Kidney (tissue), 14 donors: ENCODE measurements around the gene RNF212. TPM values are rescaled to one million over a fixed set of nuclear protein-coding genes. Genes with fewer than 3 reads are reported as not detected.

ENCODE experiments used
- DNase-seq, 5 donors: peaks; one replicate each; pipeline ENCODE4 v3.0.0-alpha.2; 2013 to 2020
- FAIRE-seq: peaks from 2 replicates; lab custom pipeline; 2012; peaks lifted over from hg19 to GRCh38; lab: Jason Lieb, UNC
- H3K27ac ChIP-seq, 2 donors: one replicate each; pipeline ENCODE4 v1.7.0; 2013; ENCODE audit warnings: low read depth in 2 of 2, low read length in 2 of 2, inconsistent platforms in 1 of 2
- H3K27me3 ChIP-seq: one replicate; pipeline ENCODE4 v1.7.1; 2013; ENCODE audit warnings: low read length, inconsistent platforms; ENCODE audit not compliant: control insufficient read depth, insufficient read depth
- H3K36me3 ChIP-seq, 3 donors: one replicate each; pipeline versions ENCODE4 v1.7.0 to v1.7.1; 2013; ENCODE audit warnings: low read length in 3 of 3, control low read depth in 1 of 3, inconsistent platforms in 1 of 3; ENCODE audit not compliant: insufficient read depth in 3 of 3, control insufficient read depth in 2 of 3
- H3K4me1 ChIP-seq, 3 donors: one replicate each; pipeline versions ENCODE4 v1.7.0 to v1.7.1; 2013; ENCODE audit warnings: low read length in 3 of 3, inconsistent platforms in 1 of 3, low read depth in 1 of 3; ENCODE audit not compliant: control insufficient read depth in 2 of 3, insufficient read depth in 2 of 3
- H3K4me3 ChIP-seq, 3 donors: one replicate each; pipeline versions ENCODE4 v1.7.0 to v1.8.1; 2013; ENCODE audit warnings: low read length in 3 of 3, control low read depth in 1 of 3, inconsistent platforms in 1 of 3
- H3K9ac ChIP-seq, 3 donors: one replicate each; pipeline versions ENCODE4 v1.7.0 to v1.7.1; 2013; ENCODE audit warnings: low read length in 3 of 3, control low read depth in 1 of 3, inconsistent platforms in 1 of 3
- H3K9me3 ChIP-seq, 3 donors: one replicate each; pipeline versions ENCODE4 v1.7.0 to v1.7.1; 2013; ENCODE audit warnings: low read length in 3 of 3, control low read depth in 1 of 3, inconsistent platforms in 1 of 3; ENCODE audit not compliant: control insufficient read depth in 2 of 3, insufficient read depth in 1 of 3
- intact Hi-C: fragments of 100-400 bp; cut with DNase I; formaldehyde crosslinking; loops from one replicate; pipeline ENCODE4 v1.11.1; 2022
- polyA plus RNA-seq: library from polyadenylated mRNA; stranded (reverse); fragments of 350-450 nt; fragmentation: Illumina TruSeq; extraction: RNeasy Lipid Tissue Mini Kit (QIAGEN cat#74804); gene quantifications from one replicate; pipeline ENCODE4 v1.2.3, GENCODE V29; 2014; ENCODE audit warnings: low read depth, low replicate concordance; ENCODE audit not compliant: insufficient read depth
- total RNA-seq: library from RNA; stranded (reverse); fragmentation: NEBNext Ultra II Directional; extraction: Animal tissue kit (Norgen Biotek cat#: 25700); gene quantifications from one replicate; pipeline ENCODE4 v1.2.1, GENCODE V29; 2021
- TF ChIP-seq, protein P1 (sequence below): IDR thresholded peaks from 3 replicates; pipeline ENCODE4 v1.5.1; 2012; ENCODE audit warnings: mild to moderate bottlenecking, moderate library complexity, borderline replicate concordance; ENCODE audit not compliant: insufficient read depth; ENCODE audit errors: extremely low read depth
- donor health status: control.
- donor health status: control.
- donor health status: control.
- donor health status: control.
- donor health status: control.
- donor health status: DM: yes; HTN: yes; CAD: no.
- donor health status: Normal renal cell carcinoma (clear cell type).

Gene RNF212
- total and polyA plus RNA-seq, 2 donors from 2014 or later, result 5.3 to 20.8 TPM

DNA sequence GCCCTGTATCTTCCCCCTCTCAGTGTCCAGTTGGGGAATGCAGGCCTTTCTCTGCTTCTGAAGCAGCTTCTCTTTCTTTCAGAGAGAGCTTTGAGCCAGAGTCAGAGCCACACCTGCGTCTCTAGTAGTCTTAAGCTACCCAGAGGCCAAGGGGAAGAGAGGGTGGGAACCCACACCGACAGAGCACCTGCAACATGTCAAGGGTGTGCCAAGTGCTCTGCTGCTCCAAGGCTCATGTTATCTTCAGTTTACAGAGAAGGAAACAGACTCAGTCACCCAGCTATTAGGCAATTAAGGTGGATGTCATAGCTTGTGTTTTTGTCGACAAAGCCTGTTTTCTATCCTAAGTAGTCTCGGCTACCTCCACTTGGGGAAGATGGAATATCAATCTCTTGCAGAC, 22.7 kb upstream of the RNF212 start:
- H3K4me3 ChIP-seq, result no peak overlapping the region
- TF ChIP-seq, protein P1, sequence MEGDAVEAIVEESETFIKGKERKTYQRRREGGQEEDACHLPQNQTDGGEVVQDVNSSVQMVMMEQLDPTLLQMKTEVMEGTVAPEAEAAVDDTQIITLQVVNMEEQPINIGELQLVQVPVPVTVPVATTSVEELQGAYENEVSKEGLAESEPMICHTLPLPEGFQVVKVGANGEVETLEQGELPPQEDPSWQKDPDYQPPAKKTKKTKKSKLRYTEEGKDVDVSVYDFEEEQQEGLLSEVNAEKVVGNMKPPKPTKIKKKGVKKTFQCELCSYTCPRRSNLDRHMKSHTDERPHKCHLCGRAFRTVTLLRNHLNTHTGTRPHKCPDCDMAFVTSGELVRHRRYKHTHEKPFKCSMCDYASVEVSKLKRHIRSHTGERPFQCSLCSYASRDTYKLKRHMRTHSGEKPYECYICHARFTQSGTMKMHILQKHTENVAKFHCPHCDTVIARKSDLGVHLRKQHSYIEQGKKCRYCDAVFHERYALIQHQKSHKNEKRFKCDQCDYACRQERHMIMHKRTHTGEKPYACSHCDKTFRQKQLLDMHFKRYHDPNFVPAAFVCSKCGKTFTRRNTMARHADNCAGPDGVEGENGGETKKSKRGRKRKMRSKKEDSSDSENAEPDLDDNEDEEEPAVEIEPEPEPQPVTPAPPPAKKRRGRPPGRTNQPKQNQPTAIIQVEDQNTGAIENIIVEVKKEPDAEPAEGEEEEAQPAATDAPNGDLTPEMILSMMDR, result no peak
- H3K36me3 ChIP-seq, result no peaks in the 10 kb centered on the region
- H3K9me3 ChIP-seq, result no peaks in the 10 kb centered on the region
- H3K27ac ChIP-seq, result no peak overlapping the region
- H3K9ac ChIP-seq, result no peak overlapping the region
- intact Hi-C loops, result loop anchor here (10.0 kb wide), 1 partner anchor 129 kb away; no protein-coding TSS in a partner anchor
- FAIRE-seq (no peak), DNase-seq (peak in 2 of 5 donors; percentile 18 to 27)
- no peaks in the 10 kb centered on the region for H3K4me1 ChIP-seq
- H3K27me3 ChIP-seq, result no peaks in the 10 kb centered on the region

DNA sequence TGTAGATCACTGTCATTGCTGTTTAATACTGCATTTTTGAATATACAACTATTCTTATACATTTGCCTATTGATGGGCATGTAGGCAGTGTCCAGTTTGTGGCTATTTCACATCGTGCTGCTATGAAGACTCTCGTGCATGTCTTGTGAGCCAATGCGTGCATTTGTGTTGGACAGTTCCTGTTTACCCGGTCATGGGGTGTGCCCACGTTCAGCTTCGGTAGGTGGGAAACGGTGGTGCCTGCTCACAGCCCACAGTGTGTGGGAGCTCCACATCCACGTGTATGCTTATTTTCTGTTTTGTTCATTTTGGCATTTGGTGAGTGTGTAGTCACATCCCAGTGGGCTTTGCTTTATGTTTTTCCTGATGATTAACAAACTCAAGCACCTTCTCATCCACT, 19.7 kb upstream of the RNF212 start:
- FAIRE-seq, result no peak
- intact Hi-C loops, result loop anchor here (10.0 kb wide), 1 partner anchor 132 kb away; no protein-coding TSS in a partner anchor
- H3K9me3 ChIP-seq, result no peaks in the 10 kb centered on the region
- H3K36me3 ChIP-seq, result no peaks in the 10 kb centered on the region
- peak in 3 of 5 donors; percentile 44 to 54 (median 46) for DNase-seq
- no peaks in the 10 kb centered on the region for H3K27me3 ChIP-seq
- H3K9ac ChIP-seq, result no peak overlapping the region
- TF ChIP-seq, protein P1, result no peak
- peaks cover 0 to 4% (median 0%) of the 10 kb centered on the region in 3 donors for H3K4me1 ChIP-seq
- no peak overlapping the region for H3K27ac ChIP-seq
- no peak overlapping the region for H3K4me3 ChIP-seq

DNA sequence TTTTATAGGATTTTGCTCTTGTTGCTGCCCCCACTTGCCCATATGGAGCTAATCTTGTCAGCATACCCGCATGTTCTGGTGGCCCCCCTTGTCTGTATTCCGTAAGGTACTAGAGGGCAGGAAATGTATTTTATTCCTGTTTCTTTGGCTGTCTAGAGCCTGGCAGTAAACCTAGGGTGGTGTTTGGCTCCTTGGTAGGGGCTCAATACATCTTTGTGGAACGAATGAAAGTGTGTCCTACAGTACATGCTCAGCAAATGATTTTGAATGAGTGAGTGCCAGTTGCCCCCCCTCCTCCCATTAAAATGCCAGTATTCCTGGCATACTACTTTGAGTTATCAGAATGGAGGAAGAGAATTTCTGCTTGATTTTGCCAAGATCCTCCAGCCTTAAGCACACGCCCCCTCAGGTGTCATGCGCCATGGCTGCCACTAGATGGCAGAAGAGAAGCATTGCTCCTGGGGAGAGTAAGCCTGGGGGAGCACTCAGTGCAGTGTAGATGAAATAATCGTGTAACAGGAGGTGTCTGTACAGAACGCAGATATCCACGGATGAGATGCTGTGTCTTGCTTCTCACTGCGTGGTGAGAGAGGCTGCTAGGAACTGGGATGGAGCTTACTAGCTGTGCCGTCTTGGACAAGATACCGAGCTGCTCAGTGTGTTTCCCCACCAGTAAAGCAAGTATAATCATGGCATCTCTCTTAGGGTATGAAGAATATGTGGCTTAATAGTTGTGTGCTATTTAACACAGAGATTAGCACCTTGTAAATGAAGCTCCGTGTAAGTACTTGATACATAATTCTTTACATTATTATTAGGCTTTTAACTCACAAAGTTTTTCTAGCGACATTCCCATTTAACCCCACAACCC, 17.2 kb upstream of the RNF212 start:
- TF ChIP-seq, protein P1, result peak; percentile 98
- intact Hi-C loops, result loop anchor here (10.0 kb wide), 1 partner anchor 134 kb away; no protein-coding TSS in a partner anchor
- Histone ChIP-seq H3K27me3 (no peaks in the 10 kb centered on the region), H3K27ac (no peak overlapping the region), H3K4me3 (no peak overlapping the region), H3K9ac (no peak overlapping the region), H3K4me1 (peaks cover 0 to 4% (median 0%) of the 10 kb centered on the region in 3 donors), H3K36me3 (no peaks in the 10 kb centered on the region), H3K9me3 (no peaks in the 10 kb centered on the region)
- FAIRE-seq (no peak), DNase-seq (peak in 4 of 5 donors; percentile 71 to 90 (median 76))
